IMR-90 (cell line): ENCODE measurements around the gene CLNK. TPM values are rescaled to one million over a fixed set of nuclear protein-coding genes. Genes with fewer than 3 reads are reported as not detected.

ENCODE experiments used
- ATAC-seq: fragments of 200-7000 bp; cut with Tn5 transposase; 2 replicates; pipeline ENCODE4 v1.9.1; 2020; ENCODE audit warnings: low read depth, mild to moderate bottlenecking, moderate library complexity
- BruUV-seq: library from RNA; stranded (reverse); fragments of 400-500 nt; replicated peaks from 2 replicates; lab custom pipeline; 2021; lab: Mats Ljungman, UMichigan
- CTCF ChIA-PET: fragments of 300-600 bp; formaldehyde crosslinking; extraction: SDS; loops from one replicate; lab custom pipeline; 2021; ENCODE audit warnings: antibody characterized with exemption; lab: Yijun Ruan, JAX
- POLR2A ChIA-PET: fragments of 300-600 bp; sonication (Branson Sonifier 250); formaldehyde crosslinking; loops from one replicate; lab custom pipeline; 2022; ENCODE audit warnings: antibody characterized with exemption; ENCODE audit not compliant: unreplicated experiment; lab: Charles Lee
- DNase-seq: peaks from one replicate; pipeline ENCODE4 v3.0.0; 2013
- H2AFZ ChIP-seq: replicated peaks from 2 replicates; pipeline ENCODE3; 2013; ENCODE audit warnings: low read length, mild to moderate bottlenecking; ENCODE audit not compliant: poor library complexity
- H2AK5ac ChIP-seq: 2 replicates; pipeline ENCODE4 v1.6.1; 2013; ENCODE audit warnings: low read depth, low read length, inconsistent platforms
- H2AK9ac ChIP-seq: replicated peaks from 2 replicates; pipeline ENCODE3; 2013; ENCODE audit warnings: mild to moderate bottlenecking, low read depth, low read length, moderate library complexity; ENCODE audit not compliant: poor library complexity
- H2BK120ac ChIP-seq: 2 replicates; pipeline ENCODE4 v1.6.1; 2013; ENCODE audit warnings: low read depth, low read length, inconsistent platforms
- H2BK15ac ChIP-seq: 3 replicates; pipeline ENCODE4 v1.6.1; 2013; ENCODE audit warnings: low read depth, low read length, inconsistent platforms
- H2BK20ac ChIP-seq: 2 replicates; pipeline ENCODE4 v1.6.1; 2013; ENCODE audit warnings: low read depth, mild to moderate bottlenecking, inconsistent platforms, low read length, moderate library complexity
- H2BK5ac ChIP-seq: 2 replicates; pipeline ENCODE4 v1.6.1; 2013; ENCODE audit warnings: mild to moderate bottlenecking, low read depth, low read length, inconsistent platforms; ENCODE audit not compliant: poor library complexity, severe bottlenecking
- H3K14ac ChIP-seq: replicated peaks from 2 replicates; pipeline ENCODE4 v1.6.1; 2013; ENCODE audit warnings: low read depth, low read length, inconsistent platforms
- H3K18ac ChIP-seq: 2 replicates; pipeline ENCODE4 v1.6.1; 2013; ENCODE audit warnings: low read depth, low read length, control low read depth
- H3K23ac ChIP-seq: 2 replicates; pipeline ENCODE4 v1.6.1; 2013; ENCODE audit warnings: low read depth, low read length, inconsistent platforms
- H3K27ac ChIP-seq: 2 replicates; pipeline ENCODE4 v1.5.1; 2013; ENCODE audit warnings: mild to moderate bottlenecking, control low read depth, low read length; ENCODE audit not compliant: insufficient read depth
- H3K27me3 ChIP-seq: 2 replicates; pipeline ENCODE4 v1.6.1; 2013; ENCODE audit warnings: low read length; ENCODE audit not compliant: control insufficient read depth, insufficient read depth
- H3K36me3 ChIP-seq: 2 replicates; pipeline ENCODE4 v1.6.1; 2013; ENCODE audit warnings: low read length, mixed read lengths; ENCODE audit not compliant: control insufficient read depth, insufficient read depth
- H3K4ac ChIP-seq: 2 replicates; pipeline ENCODE4 v1.6.1; 2013; ENCODE audit warnings: low read depth, low read length, inconsistent platforms
- H3K4me1 ChIP-seq: 2 replicates; pipeline ENCODE4 v1.6.1; 2013; ENCODE audit warnings: low read length, mixed read lengths; ENCODE audit not compliant: control insufficient read depth, insufficient read depth
- H3K4me2 ChIP-seq: 2 replicates; pipeline ENCODE4 v1.6.1; 2013; ENCODE audit warnings: low read depth, mild to moderate bottlenecking, control low read depth, low read length, moderate library complexity
- H3K4me3 ChIP-seq: 2 replicates; pipeline ENCODE4 v1.5.1; 2013; ENCODE audit warnings: low read depth, mild to moderate bottlenecking, control low read depth, low read length, moderate library complexity; ENCODE audit not compliant: insufficient read depth
- H3K56ac ChIP-seq: 2 replicates; pipeline ENCODE4 v1.6.1; 2013; ENCODE audit warnings: low read length, inconsistent platforms; ENCODE audit not compliant: insufficient read depth; ENCODE audit errors: extremely low read depth
- H3K79me1 ChIP-seq, 2 experiments: 2 replicates each; pipeline ENCODE4 v1.6.1; 2013; ENCODE audit warnings: low read length in 2 of 2, inconsistent platforms in 1 of 2, low read depth in 1 of 2
- H3K9ac ChIP-seq: 2 replicates; pipeline ENCODE4 v1.6.1; 2013; ENCODE audit warnings: low read depth, low read length, control low read depth
- H3K9me1 ChIP-seq: 2 replicates; pipeline ENCODE4 v1.6.1; 2013; ENCODE audit warnings: low read length, inconsistent platforms; ENCODE audit not compliant: insufficient read depth
- H3K9me3 ChIP-seq: 2 replicates; pipeline ENCODE4 v1.6.1; 2013; ENCODE audit warnings: low read length; ENCODE audit not compliant: control insufficient read depth, insufficient read depth
- H4K20me1 ChIP-seq: 2 replicates; pipeline ENCODE4 v1.6.1; 2013; ENCODE audit warnings: low read length, inconsistent platforms; ENCODE audit not compliant: insufficient read depth
- H4K5ac ChIP-seq: 2 replicates; pipeline ENCODE4 v1.6.1; 2013; ENCODE audit warnings: mild to moderate bottlenecking, low read depth, low read length, control low read depth
- H4K8ac ChIP-seq, 2 experiments: 2 replicates each; pipeline ENCODE4 v1.6.1; 2013; ENCODE audit warnings: low read depth in 2 of 2, low read length in 2 of 2, control low read depth in 1 of 2, inconsistent platforms in 1 of 2
- H4K91ac ChIP-seq: 2 replicates; pipeline ENCODE4 v1.6.1; 2013; ENCODE audit warnings: low read depth, low read length, inconsistent platforms; ENCODE audit not compliant: insufficient read depth
- BHLHE40 ChIP-seq: fragments of 150-350 bp; IDR thresholded peaks from 2 replicates; pipeline ENCODE4 v1.6.1; 2016; ENCODE audit warnings: mild to moderate bottlenecking, low read depth, low read length
- CEBPB ChIP-seq: IDR thresholded peaks from 2 replicates; pipeline ENCODE4 v1.6.1; 2012; ENCODE audit warnings: low read depth, low read length, improper control_type of control experiment
- FOS ChIP-seq: fragments of 150-350 bp; IDR thresholded peaks from 2 replicates; pipeline ENCODE4 v1.6.1; 2016; ENCODE audit warnings: low read depth, low read length
- MAFK ChIP-seq: IDR thresholded peaks from 2 replicates; pipeline ENCODE4 v1.6.1; 2012; ENCODE audit warnings: low read depth, low read length, improper control_type of control experiment
- MXI1 ChIP-seq: IDR thresholded peaks from 2 replicates; pipeline ENCODE4 v1.6.1; 2012; ENCODE audit warnings: low read depth, mild to moderate bottlenecking, low read length, moderate library complexity, borderline replicate concordance
- NFE2L2 ChIP-seq: fragments of 150-350 bp; IDR thresholded peaks from 2 replicates; pipeline ENCODE4 v1.6.1; 2016; ENCODE audit warnings: low read depth, mild to moderate bottlenecking, low read length
- RCOR1 ChIP-seq: IDR thresholded peaks from 2 replicates; pipeline ENCODE4 v1.6.1; 2012; ENCODE audit warnings: mild to moderate bottlenecking, low read length, improper control_type of control experiment; ENCODE audit not compliant: insufficient replicate concordance
- RFX5 ChIP-seq: IDR thresholded peaks from 2 replicates; pipeline ENCODE4 v1.8.0; 2012; ENCODE audit warnings: low read depth, mild to moderate bottlenecking, low read length, moderate library complexity
- SMC3 ChIP-seq: fragments of 150-350 bp; IDR thresholded peaks from 2 replicates; pipeline ENCODE4 v1.6.1; 2016; ENCODE audit warnings: low read depth, mild to moderate bottlenecking, antibody characterized with exemption, low read length, moderate library complexity
- WGBS, 2 experiments: methylation state at CpG; one replicate each; pipeline versions ENCODE4 v1.1.5 to v1.1.7; 2013; ENCODE audit warnings: missing lambda C conversion rate in 2 of 2; ENCODE audit not compliant: insufficient read length in 1 of 2; ENCODE audit errors: extremely low coverage in 2 of 2; 5-methylcytosine and 5-hydroxymethylcytosine counted together
- dilution Hi-C: fragments of 300-500 bp; cut with HindIII; formaldehyde crosslinking; loops from one replicate; pipeline ENCODE4 v1.14.3; 2018; ENCODE audit warnings: low sequenced_read_pairs; ENCODE audit not compliant: unreplicated experiment
- in situ Hi-C: fragments of 300-500 bp; cut with MboI; formaldehyde crosslinking; loops from 3 replicates; pipeline ENCODE4 v1.14.3; 2019; ENCODE audit warnings: low sequenced_read_pairs, inconsistent platforms, mixed read lengths
- intact Hi-C: fragments of 100-400 bp; cut with micrococcal nuclease; formaldehyde crosslinking; loops from 2 replicates; pipeline ENCODE4 v1.10.0; 2022
- polyA plus RNA-seq, 3 experiments: library from polyadenylated mRNA; depleted of rRNA; stranded (reverse); fragments of >200 nt; gene quantifications; 2 replicates each; pipeline ENCODE4 v1.2.3, GENCODE V29; 2012; ENCODE audit warnings: low replicate concordance in 1 of 3
- total RNA-seq: library from RNA; depleted of rRNA; stranded (reverse); fragments of >200 nt; gene quantifications from 2 replicates; pipeline ENCODE4 v1.2.3, GENCODE V29; 2012
- TF ChIP-seq, protein P1 (sequence below): fragments of 150-350 bp; IDR thresholded peaks from 2 replicates; pipeline ENCODE4 v1.6.1; 2016; ENCODE audit warnings: low read depth, mild to moderate bottlenecking, low read length, moderate library complexity, borderline replicate concordance
- TF ChIP-seq, protein P2 (sequence below): conservative IDR thresholded peaks from 2 replicates; pipeline ENCODE4 v1.5.1; 2012; ENCODE audit warnings: mild to moderate bottlenecking, low read depth, low read length, improper control_type of control experiment

The CLNK gene
- total and polyA plus RNA-seq, 2 of the 4 experiments (the other 2 are of a cell fraction) = not detected

DNA sequence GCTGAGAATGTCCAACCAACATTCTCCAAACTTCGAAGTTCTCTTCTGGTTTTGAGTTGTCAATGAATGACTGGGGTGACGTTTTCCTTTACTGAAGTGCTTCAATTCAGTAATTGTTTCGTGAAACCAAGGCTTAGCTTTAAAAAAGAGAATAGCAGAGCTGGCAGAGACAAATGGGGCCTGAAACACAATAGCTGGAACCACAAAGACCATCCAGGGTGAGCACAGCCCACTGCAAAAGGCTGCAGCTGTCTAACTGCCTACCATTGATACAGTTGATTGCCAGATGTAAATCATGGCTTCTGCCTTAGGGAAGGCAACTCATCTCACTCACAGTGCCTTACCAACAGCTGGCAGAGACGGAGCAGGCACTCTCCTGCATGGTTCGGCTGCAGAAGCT, 148.7 kb downstream of the CLNK start:
- Histone ChIP-seq H4K8ac (no peak overlapping the region), H4K5ac (no peak overlapping the region), H3K27ac (no peak overlapping the region), H3K4me3 (no peak overlapping the region), H2AK5ac (no peak overlapping the region), H3K79me1 (no peaks in the 10 kb centered on the region), H3K4me1 (no peaks in the 10 kb centered on the region), H3K9me3 (no peaks in the 10 kb centered on the region), H4K91ac (no peak overlapping the region), H3K18ac (no peak overlapping the region), H3K23ac (no peak overlapping the region), H2BK20ac (no peak overlapping the region), H3K4ac (no peak overlapping the region), H3K56ac (no peak overlapping the region), H2BK5ac (no peak overlapping the region), H3K36me3 (no peaks in the 10 kb centered on the region), H2BK15ac (no peak overlapping the region), H2BK120ac (no peak overlapping the region), H3K14ac (no peak overlapping the region), H2AK9ac (no peak overlapping the region), H3K4me2 (no peak overlapping the region), H3K27me3 (peaks cover 5% of the 10 kb centered on the region; the same call in 1 of the 2 replicates), H4K20me1 (no peaks in the 10 kb centered on the region), H3K9me1 (no peaks in the 10 kb centered on the region), H2AFZ (no peak overlapping the region), H3K9ac (no peak overlapping the region)
- in situ Hi-C loops = no loop called here
- intact Hi-C loops = no loop called here
- no peak for ATAC-seq
- no TSS peak for BruUV-seq
- ChIA-PET POLR2A (no interaction called here), CTCF (interaction anchor here (0.7 kb wide), 1 partner anchor 9 kb away, joined by 3 read pairs; no protein-coding TSS in a partner anchor)
- dilution Hi-C loops = no loop called here
- DNase-seq = no peak
- TF ChIP-seq BHLHE40 (no peak), MXI1 (no peak), CEBPB (no peak), NFE2L2 (no peak), RFX5 (no peak), RCOR1 (no peak), MAFK (no peak), SMC3 (no peak), FOS (no peak)
- TF ChIP-seq, protein P1, sequence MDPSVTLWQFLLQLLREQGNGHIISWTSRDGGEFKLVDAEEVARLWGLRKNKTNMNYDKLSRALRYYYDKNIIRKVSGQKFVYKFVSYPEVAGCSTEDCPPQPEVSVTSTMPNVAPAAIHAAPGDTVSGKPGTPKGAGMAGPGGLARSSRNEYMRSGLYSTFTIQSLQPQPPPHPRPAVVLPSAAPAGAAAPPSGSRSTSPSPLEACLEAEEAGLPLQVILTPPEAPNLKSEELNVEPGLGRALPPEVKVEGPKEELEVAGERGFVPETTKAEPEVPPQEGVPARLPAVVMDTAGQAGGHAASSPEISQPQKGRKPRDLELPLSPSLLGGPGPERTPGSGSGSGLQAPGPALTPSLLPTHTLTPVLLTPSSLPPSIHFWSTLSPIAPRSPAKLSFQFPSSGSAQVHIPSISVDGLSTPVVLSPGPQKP = no peak
- TF ChIP-seq, protein P2, sequence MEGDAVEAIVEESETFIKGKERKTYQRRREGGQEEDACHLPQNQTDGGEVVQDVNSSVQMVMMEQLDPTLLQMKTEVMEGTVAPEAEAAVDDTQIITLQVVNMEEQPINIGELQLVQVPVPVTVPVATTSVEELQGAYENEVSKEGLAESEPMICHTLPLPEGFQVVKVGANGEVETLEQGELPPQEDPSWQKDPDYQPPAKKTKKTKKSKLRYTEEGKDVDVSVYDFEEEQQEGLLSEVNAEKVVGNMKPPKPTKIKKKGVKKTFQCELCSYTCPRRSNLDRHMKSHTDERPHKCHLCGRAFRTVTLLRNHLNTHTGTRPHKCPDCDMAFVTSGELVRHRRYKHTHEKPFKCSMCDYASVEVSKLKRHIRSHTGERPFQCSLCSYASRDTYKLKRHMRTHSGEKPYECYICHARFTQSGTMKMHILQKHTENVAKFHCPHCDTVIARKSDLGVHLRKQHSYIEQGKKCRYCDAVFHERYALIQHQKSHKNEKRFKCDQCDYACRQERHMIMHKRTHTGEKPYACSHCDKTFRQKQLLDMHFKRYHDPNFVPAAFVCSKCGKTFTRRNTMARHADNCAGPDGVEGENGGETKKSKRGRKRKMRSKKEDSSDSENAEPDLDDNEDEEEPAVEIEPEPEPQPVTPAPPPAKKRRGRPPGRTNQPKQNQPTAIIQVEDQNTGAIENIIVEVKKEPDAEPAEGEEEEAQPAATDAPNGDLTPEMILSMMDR = no peak
- no CpG with 5 or more reads among the region's 5 CpGs for WGBS, 2 experiments
